Measurements from ENCODE around the gene GH2.

GH2 gene

GRCh38 chr17:63830278-63830677 lies 51.5 kb downstream of the GH2 start:
- in situ Hi-C loops (cut with MboI; ENCODE audit: low sequenced_read_pairs), result loop anchor here (25.0 kb wide), 1 partner anchor 393 kb away; the partner anchor contains the start of gene CYB561

All from HL-60/S4 (cell line).